Activated T-helper 1 cell treated with anti-CD3 and anti-CD28 coated beads, Interleukin-2, amount 50 U/mL, for 16 hours (primary cell): ENCODE measurements around the gene RAI14.

Experiments used
- DNase-seq, 2 donors: peaks; one replicate each; pipeline ENCODE4 v3.0.0-alpha.2; 2020; ENCODE audit warnings: low read depth in 1 of 2, low spot score in 1 of 2

Gene RAI14

DNA sequence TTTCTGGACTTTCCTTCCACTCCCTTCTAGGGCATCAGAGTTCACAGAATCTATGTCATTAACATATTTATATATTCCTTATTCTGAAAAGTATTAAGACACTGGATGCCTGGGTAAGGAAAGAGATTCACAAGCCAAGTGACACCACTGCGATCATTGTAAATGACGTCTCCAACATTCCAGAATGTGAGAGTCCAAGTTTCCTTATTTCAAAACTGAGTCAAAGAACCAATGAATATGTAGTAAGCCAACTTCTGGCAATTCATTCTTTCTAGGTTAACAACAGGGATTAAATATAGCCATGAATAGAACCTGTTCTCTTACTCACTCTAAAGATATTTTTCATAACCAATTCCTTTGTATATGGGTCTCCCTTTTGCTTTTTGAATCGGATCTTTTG, 18.1 kb downstream of the RAI14 start:
- DNase-seq: no peak

DNA sequence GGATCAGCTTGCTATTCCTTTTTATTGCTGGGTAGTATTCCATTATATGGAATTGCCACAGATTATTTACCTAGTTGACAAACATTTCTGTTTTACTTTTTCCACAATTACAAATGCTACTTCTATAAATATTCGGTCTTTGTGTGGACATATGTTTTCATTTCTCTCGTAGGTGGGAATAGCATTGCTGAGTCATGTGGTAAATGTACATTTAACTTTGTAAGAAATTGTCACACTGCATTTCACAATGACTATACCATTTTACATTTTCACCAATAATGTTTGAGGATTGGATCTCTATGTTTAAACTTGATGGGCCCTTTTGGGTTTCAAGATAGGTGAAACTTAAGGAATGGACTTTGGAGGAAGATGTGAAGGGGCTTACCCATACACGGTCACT, 19.7 kb downstream of the RAI14 start:
- DNase-seq: no peak

DNA sequence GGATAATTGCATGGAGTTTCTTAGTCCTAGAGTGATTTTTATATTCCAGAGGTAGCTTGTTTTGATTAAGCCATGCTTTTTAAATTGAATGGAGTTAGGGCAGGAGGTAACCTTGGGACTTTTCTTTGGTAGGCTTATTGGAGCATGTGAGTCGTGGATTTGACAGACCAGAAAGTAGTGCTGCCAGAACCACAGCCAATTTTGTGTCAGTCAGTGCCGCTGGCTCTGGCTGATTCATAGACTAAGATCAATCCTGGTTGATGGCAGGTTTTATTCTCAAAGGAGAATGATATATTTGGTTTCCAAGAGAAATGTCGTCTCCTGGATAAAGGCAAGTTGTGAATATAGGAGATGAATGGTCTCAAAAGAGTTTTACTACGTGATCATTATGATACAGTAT, 20.3 kb downstream of the RAI14 start:
- DNase-seq: no peak

DNA sequence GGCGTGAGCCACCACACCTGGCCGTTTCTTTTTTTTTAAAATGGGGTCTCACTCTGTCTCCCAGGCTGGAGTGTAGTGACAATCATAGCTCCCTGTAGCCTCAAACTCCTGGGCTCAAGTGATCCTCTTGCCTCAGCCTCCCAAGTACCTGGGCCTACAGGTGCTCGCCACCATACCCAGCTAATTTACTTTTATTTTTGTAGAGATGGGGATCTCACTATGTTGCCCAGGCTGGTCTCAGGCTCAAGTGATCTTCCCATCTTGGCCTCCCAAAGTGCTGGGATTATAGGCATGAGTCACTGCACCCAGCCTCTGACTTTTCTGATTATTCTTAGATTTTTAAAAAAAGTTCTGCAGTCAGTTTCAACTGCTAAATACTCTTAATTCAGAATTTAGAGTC, 21.3 kb downstream of the RAI14 start:
- no peak for DNase-seq

DNA sequence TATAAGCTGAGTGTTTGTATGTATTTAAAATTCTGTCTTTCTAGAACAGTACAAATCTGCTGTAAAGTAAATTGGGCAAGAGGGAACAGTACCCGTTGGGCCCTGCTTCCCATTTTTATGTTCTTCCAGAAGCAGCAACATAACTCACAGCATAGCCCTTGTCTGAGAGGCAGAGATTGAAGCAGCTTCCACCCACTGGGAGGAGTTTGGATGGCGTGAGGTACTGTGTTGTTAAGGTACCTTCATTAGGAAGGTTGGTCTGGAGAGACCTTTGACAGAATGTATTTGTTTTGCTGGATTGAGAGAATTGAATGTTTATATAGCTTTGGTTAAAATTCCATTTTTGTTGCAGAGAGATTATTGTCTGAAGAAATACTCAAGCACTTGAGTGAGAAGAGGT, 24.8 kb downstream of the RAI14 start:
- DNase-seq: no peak

DNA sequence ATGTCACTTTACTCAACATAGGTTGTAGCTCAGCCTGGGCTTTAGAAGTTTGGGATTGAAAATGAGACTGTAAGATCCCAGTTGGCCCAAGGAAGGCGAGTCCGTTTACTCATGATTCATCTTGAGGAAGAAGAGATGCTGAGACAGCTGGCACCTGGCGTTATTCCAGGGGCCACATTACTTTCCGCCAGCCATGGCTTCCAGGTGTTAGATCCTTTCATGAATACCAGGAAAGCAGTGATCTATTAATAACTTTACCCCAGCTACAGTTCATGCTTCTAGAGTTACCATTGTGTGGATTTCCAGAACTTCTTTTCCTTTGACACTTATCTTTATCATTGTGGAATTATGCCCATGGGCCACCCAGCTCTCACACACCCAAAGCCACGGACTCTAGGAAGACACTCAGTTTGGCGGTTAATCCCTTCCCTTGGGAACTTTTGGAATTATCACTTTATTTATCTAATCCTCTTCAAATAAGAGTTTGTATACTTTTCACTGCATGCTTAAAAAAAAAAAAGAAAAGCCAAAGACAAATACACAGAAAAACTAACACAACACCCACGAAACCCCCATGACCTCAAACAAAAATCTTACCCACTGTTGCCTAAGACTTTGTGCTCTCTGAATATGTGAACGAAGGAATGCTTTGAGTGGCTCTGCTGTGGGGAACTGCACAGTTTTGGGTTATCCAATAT, 26.9 kb downstream of the RAI14 start:
- no peak for DNase-seq

DNA sequence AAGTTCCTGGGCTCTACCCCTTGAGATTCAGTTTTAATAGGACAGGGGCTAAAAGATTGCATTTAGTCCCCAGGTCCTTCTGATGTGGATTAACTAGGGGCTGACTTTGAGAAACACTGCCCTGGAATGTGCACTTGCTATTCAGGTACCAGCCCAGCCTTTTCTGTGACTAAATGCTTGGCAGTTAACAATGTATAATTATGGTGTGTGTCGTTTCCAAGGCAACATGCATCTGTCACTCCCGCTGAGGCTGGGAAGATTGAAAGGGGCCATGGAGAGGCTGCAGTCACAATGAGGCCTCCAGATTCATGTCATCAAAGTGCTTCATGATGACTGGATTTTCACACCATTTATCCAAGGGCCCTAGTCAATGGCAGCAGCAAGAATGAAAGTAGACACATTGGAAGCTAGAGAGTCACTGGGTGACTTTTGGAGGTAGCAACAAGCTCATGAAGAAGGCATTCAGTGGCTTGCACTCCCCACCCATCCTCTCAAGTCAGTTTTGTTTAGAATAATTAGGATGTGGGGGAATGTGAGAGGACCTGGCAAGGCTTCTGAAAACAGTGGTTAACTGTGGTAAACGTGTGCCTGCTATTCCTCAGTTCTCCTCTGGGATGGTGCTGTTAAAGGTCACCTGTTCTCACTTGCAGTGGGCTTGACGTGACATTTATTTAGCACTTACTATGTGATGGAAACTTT, 28.3 kb downstream of the RAI14 start:
- no peak for DNase-seq

DNA sequence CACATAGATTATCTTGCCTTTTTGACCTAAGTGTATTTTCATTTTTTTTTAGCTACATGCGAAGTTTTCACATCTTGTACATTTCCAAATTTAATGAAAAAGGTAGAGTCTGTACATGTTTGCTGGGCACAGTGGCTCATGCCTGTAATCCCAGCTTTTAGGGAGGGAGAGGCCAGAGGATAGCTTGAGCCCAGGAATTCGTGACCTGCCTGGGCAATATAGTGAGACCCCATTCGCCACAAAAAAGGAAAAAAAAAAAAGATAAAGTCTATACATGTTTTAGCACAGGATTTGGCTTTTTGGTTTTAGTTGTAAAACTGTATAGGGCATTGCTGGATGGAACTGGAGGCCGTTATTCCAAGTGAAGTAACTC, 28.8 kb downstream of the RAI14 start:
- no peak for DNase-seq

DNA sequence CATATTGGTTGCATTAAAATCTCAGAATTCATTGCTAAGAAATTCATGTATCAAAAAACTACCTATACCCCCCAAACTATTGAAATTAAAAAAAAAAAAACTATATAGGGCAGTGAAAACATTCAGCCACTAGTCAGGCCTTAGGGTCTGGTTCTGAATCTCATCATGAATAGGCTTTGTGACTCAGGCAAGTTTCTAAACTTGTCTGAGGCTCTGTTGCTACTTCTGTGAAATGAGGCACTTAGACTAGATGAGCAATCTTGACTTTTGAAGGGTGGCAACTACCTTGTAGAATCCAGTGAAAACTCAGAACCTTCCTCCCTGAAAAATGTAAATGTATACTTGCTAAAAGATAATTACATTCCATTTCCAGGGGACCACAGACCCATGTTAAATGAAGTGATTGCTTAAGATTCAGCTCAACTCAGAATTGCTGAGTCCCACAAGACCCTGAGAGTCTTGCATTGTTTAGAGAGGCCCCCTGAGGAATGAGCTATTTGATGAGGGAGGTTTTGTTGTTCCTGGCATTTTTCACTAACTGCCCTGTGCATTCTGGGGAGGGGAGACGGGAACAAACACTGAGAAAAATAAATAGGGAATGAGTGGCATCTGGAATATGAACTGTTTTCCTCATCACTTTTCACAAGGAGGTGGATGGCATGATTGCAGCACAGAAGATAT, 29.5 kb downstream of the RAI14 start:
- no peak for DNase-seq

DNA sequence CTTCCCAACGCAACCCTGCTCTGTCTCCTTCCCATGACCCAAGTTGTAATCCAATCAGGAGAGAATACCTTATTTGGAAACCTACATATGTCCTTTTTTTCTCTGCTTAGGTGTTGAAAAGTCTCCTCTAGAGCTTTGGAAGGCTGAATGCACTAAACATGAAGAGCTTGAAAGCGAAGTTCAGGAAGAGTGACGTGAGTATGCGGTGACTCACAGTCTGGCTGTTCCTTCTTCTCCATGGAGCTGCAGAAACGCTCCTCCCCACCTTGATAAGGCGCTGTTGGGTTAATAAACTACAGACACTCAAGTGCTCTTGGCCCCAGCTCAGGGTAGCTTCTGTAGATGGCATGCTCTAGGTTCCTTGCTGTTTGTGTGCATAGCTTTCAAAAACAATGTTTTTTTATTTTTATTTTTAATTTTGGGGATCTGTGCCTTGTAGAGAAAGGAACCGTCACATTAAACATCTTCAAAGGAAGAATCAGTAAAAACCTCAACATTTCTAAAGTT, 30.7 kb downstream of the RAI14 start:
- no peak for DNase-seq

DNA sequence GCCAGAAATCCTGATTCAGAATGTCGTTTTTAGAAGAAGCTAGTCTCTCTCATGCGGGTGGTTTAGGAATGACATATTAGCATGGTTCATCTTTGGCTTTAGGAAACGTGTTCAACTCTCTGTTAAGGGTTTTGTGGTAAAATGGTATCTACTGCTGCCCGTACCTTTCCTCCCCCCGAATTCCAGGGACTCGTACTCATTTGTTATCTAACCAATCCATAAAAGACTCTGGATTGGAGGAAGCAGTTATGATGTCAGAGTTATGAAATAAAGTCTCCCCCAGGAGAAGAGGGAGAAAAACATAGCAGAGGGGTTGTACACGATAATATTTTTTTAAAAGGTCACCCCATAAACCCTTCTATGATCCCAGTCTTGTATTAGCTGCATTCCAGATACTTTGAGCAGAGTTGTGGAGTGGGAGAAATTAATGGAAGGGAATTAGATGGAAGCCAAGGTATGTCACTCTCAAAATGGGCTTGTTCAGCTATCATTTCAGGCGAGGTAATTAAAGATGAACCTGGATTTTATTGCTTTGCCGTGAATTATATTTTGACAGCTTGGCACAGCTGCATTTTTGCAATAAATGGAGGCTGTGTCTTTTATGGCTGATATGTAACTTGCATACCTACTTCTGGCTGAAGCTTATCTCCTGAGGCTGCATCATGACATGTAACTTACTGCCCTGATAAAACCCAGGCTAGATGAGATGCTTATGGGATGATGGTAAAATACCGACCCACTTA, 31.3 kb downstream of the RAI14 start:
- DNase-seq: no peak

DNA sequence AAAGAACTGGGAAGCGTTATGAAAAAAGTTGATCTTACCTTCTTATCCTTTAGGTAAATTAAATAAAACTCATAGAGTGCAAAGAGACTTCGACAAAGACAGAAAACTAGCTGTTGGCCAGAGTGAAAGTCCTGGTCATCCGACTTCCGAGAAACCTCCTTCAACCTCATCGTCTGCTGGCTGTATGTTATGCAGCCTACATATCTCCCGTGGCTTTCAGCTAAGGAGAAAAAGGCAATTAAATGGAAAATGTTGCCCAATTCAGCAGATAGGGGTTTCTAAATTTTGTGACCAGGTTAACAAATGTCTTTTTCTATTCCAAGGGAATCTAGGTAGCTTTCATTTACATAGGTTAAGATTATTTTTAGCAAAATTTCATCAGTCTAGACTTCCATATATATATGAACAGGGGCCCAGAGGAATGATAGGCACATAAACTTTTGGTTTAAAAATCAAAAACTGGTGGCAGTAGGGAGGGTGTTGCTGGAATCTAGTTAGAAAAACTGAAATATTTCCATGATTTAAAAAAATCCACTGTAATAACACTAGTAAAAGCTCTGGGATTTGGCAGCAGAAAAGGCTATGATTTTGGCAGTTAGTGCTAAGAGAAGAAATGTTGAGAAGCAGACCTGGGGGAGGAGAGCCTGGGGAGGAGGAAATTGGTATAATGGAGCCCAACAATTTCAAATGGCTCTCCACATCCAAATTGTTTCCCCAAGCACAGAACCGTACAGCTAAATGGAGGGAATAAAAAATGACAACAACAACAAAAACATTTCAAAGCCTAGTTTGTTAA, 32.1 kb downstream of the RAI14 start:
- DNase-seq: no peak

DNA sequence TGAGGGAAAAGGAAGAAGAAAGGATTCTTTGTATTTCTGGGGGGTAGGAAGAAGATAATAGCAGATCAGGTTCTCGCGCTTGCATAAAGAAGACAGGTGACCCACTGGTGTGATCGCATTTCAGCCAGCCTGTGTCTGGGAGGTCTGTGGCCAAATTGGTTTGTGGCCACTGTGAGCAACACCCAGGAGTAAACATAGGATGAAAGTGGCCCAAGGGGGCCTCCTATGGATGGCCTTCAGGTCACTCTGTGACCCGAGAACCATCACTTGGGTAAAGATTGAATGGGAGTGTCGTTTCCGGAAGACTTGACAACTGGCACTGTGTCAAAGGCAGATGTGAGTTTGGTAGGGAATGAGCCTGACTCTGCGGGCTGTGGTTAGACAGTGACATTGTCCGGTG, 34.2 kb downstream of the RAI14 start:
- DNase-seq: no peak

DNA sequence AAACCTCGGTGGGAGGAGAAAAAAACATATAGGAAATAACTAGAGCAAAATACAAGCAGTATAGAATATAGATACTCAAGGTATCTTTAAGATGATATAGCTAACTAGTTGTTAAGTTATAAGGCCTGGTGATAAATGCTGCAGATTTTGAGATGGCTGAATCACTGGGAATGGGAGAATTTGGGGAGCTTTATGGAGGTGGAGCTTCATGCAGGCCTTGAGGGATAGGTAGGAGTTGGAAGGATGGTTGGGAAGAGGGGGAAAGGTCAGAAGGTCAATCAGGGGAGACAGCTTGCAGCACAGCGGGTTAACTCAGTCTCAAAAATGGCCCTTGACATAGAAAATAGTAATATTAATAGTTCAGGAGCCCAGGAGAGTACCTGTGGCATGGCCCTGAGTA, 34.8 kb downstream of the RAI14 start:
- no peak for DNase-seq

DNA sequence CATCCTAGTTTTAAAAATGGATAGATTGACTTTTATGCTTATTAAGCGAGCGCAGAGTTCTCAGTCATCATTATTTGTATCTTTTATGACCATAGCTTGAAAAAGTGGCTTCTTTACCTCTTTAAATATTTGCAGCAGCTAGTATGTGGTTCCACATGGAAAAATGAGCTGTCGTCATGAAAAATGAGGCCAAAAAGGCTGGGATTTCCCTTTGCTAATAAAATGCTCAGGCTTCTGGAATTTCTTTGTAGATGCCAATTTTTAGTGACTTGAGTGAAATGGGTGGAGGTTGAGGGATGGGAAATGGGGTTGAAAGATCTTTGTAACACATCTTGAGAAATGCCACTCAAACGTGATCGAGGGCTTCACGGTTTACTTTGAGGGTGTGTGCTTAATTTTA, 35.2 kb downstream of the RAI14 start:
- DNase-seq: no peak

DNA sequence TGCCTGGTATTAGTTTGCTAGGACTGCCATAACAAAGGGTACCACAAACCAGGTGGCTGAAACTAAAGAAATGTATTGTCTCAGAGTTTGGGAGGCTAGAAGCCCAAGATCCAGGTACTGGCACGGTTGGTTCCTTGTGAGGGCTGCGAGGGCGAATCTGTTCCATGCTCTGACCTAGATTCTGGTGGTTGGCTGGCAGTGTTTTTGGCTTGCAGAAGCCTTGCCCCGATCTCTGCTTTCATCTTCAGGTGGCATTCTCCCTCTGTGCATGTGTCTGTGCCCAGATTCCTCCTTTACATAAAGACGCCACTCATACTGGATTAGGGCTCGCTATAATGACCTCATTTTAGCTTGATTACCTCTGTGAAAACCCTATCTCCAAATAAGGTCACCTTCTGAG, 36.7 kb downstream of the RAI14 start:
- no peak for DNase-seq

DNA sequence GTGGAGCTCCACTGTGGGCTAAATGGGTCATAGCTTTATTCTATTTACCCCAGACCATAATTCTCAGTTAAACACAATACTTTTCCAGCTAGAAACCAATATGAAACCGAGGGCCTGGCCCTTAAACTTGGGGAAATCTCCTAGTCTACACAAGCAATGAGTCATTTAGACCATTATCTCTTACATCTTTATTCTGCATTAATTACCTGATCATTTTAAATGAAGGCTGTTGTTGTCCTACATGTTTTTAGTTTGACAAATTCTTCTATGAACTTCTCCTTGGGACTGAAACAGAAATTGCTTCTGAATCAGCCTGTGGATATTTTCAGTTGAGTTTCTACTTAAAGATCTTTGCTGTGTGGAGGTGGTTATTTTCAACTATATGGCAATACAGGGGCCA, 37.9 kb downstream of the RAI14 start:
- DNase-seq: no peak

DNA sequence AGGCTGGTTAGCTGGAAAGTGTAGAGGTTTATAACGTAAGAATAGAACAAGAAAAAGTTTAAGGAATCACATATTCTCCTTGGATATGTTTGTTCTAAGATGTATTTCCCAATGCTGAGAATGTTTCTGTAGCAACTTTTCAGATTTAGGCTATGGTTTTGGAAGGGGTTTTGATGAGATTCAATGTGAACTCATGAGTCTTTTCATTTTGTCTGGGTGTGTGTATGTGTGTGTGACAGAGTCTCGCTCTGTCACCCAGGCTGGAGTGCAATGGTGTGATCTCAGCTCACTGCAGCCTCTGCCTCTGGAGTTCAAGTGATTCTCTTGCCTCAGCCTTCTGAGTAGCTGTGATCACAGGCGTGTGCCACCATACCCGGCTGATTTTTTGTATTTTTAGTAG, 38.6 kb downstream of the RAI14 start:
- no peak for DNase-seq

DNA sequence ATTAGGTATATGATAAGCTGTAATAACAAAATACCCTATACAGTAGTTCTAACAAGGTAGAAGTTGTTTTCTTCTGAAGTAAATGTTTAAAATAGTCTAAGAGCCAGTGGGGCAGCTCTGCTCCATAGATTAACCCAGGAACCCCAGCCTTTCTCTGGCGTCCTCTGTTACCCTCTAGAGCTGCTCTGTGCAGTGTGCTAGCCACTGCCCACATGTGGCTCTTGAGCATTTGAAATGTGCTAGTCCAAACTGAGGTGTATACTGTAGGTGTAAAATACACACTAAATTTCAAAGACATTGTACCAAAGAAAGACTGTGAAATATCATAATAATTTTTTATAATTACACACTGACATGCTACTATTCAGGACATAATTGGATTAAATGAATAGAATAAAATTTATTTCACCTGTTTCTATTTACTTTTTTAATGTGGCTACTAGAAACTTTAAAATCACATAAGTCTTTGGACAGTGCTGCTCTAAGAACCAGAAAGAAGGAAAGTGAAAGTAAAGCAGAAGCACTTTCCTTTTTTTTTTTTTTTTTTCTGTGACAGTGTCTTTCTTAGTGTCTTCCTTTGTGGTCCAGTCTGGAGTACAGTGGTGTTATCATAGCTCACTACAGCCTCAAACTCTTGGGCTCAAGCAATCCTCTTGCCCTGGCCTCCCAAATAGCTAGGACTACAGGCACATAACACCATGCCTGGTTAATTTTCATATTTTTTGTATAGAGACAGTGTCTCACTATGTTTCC, 39.3 kb downstream of the RAI14 start:
- no peak for DNase-seq
